HL-60 (cell line): ENCODE data around the gene LIN7A.

Experiments used
- GABPA ChIP-seq: IDR thresholded peaks from 2 replicates; pipeline ENCODE4 v1.6.1; 2012; ENCODE audit warnings: low read depth
- POLR2AphosphoS5 ChIP-seq: IDR thresholded peaks from 2 replicates; pipeline ENCODE4 v1.6.1; 2012; ENCODE audit warnings: low read depth
- REST ChIP-seq: IDR thresholded peaks from 2 replicates; pipeline ENCODE4 v1.6.1; 2012; ENCODE audit warnings: low read depth; ENCODE audit not compliant: insufficient replicate concordance
- SPI1 ChIP-seq: IDR thresholded peaks from 2 replicates; pipeline ENCODE4 v1.6.1; 2012; ENCODE audit warnings: low read depth, mild to moderate bottlenecking, borderline replicate concordance
- TF ChIP-seq, protein P1 (sequence below): IDR thresholded peaks from one replicate; pipeline ENCODE4 v1.5.1; 2011; ENCODE audit warnings: low read length, control low read depth, inconsistent platforms; ENCODE audit not compliant: insufficient read depth

- TF ChIP-seq, protein P1, sequence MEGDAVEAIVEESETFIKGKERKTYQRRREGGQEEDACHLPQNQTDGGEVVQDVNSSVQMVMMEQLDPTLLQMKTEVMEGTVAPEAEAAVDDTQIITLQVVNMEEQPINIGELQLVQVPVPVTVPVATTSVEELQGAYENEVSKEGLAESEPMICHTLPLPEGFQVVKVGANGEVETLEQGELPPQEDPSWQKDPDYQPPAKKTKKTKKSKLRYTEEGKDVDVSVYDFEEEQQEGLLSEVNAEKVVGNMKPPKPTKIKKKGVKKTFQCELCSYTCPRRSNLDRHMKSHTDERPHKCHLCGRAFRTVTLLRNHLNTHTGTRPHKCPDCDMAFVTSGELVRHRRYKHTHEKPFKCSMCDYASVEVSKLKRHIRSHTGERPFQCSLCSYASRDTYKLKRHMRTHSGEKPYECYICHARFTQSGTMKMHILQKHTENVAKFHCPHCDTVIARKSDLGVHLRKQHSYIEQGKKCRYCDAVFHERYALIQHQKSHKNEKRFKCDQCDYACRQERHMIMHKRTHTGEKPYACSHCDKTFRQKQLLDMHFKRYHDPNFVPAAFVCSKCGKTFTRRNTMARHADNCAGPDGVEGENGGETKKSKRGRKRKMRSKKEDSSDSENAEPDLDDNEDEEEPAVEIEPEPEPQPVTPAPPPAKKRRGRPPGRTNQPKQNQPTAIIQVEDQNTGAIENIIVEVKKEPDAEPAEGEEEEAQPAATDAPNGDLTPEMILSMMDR: no peak
- TF ChIP-seq POLR2AphosphoS5 (no peak), REST (no peak), GABPA (no peak), SPI1 (peak; percentile 30; the same call in 1 of the 2 replicates)
These were observed 161.0 kb downstream of the LIN7A start for GRCh38 chr12:80776706-80777105.
